Endodermal cell (in vitro differentiated cells): ENCODE measurements around the gene ZNF579. TPM values are rescaled to one million over a fixed set of nuclear protein-coding genes. Genes with fewer than 3 reads are reported as not detected.

ENCODE experiments used
- DNase-seq: peaks from one replicate; pipeline ENCODE4 v3.0.0-alpha.2; 2017
- H3K27ac ChIP-seq: 2 replicates; pipeline ENCODE4 v1.5.1; 2013; ENCODE audit warnings: mild to moderate bottlenecking, low read depth, low read length, moderate library complexity
- H3K27me3 ChIP-seq: 2 replicates; pipeline ENCODE4 v1.6.1; 2013; ENCODE audit warnings: mild to moderate bottlenecking, low read length, moderate library complexity; ENCODE audit not compliant: insufficient read depth, control insufficient read depth, poor library complexity, severe bottlenecking
- H3K36me3 ChIP-seq: 2 replicates; pipeline ENCODE4 v1.7.0; 2013; ENCODE audit warnings: mild to moderate bottlenecking, low read length, moderate library complexity; ENCODE audit not compliant: control insufficient read depth, insufficient read depth
- H3K4me1 ChIP-seq: one replicate; pipeline ENCODE4 v1.7.0; 2013; ENCODE audit warnings: low read length; ENCODE audit not compliant: control insufficient read depth, insufficient read depth
- H3K4me3 ChIP-seq: 2 replicates; pipeline ENCODE4 v1.5.1; 2013; ENCODE audit warnings: mild to moderate bottlenecking, low read length, moderate library complexity
- H3K9ac ChIP-seq: 2 replicates; pipeline ENCODE4 v1.6.1; 2013; ENCODE audit warnings: mild to moderate bottlenecking, low read length, moderate library complexity; ENCODE audit not compliant: poor library complexity, severe bottlenecking; ENCODE audit errors: extremely low read depth
- H3K9me3 ChIP-seq: 2 replicates; pipeline ENCODE4 v1.6.1; 2013; ENCODE audit warnings: mild to moderate bottlenecking, low read length, moderate library complexity; ENCODE audit not compliant: control insufficient read depth
- H3K27ac Mint-ChIP-seq: 2 replicates; pipeline ENCODE4 v1.8.0; 2020; ENCODE audit warnings: mixed read lengths
- H3K27me3 Mint-ChIP-seq: 2 replicates; pipeline ENCODE4 v1.8.0; 2021; ENCODE audit warnings: mild to moderate bottlenecking, mixed read lengths; ENCODE audit not compliant: insufficient read depth
- H3K36me3 Mint-ChIP-seq: 2 replicates; pipeline ENCODE4 v1.8.0; 2020; ENCODE audit warnings: low read depth, mixed read lengths
- H3K4me1 Mint-ChIP-seq: 2 replicates; pipeline ENCODE4 v1.8.0; 2020; ENCODE audit warnings: mixed read lengths
- H3K4me3 Mint-ChIP-seq: 2 replicates; pipeline ENCODE4 v1.8.0; 2020; ENCODE audit warnings: mild to moderate bottlenecking, moderate library complexity, mixed read lengths
- H3K9me3 Mint-ChIP-seq: 2 replicates; pipeline ENCODE4 v1.8.0; 2020; ENCODE audit warnings: mild to moderate bottlenecking, mixed read lengths
- CTCF ChIP-seq: fragments of 200-600 bp; sonication (generic); conservative IDR thresholded peaks from 2 replicates; pipeline ENCODE4 v1.5.0; 2021; ENCODE audit warnings: antibody characterized with exemption, mild to moderate bottlenecking
- WGBS, 2 experiments: methylation state at CpG; one replicate each; pipeline versions ENCODE4 v1.1.5 to v1.1.7; 2013; ENCODE audit warnings: missing lambda C conversion rate in 2 of 2, mixed read lengths in 1 of 2; ENCODE audit not compliant: insufficient coverage in 1 of 2, insufficient read length in 1 of 2; 5-methylcytosine and 5-hydroxymethylcytosine counted together
- total RNA-seq, 2 donors: library from RNA; stranded (reverse); fragmentation: NEBNext Ultra II Directional in 1 of 2; extraction: Animal tissue kit (Norgen Biotek cat#: 25700) in 1 of 2; gene quantifications; 2 replicates in 1 of 2; 3 replicates in 1 of 2; pipeline ENCODE4 v1.2.1, GENCODE V29; 2021

ZNF579 gene
- total RNA-seq, 2 donors from 2014 or later, result 27.5 to 30.7 TPM

- H3K36me3 Mint-ChIP-seq, result peaks cover 38% of the 10 kb centered on the region
- H3K4me3 Mint-ChIP-seq, result peak overlapping the region; percentile 91
- Histone ChIP-seq H3K27ac (no peak overlapping the region), H3K9me3 (no peaks in the 10 kb centered on the region), H3K36me3 (peaks cover 21% of the 10 kb centered on the region), H3K4me3 (peak overlapping the region; percentile 92), H3K9ac (peak overlapping the region; percentile 31), H3K27me3 (no peaks in the 10 kb centered on the region), H3K4me1 (peaks cover 4% of the 10 kb centered on the region)
- WGBS, 2 experiments, result 92 to 93% methylated on average over 7 to 9 of the region's 9 CpGs
- H3K4me1 Mint-ChIP-seq, result peaks cover 14% of the 10 kb centered on the region
- no peak for TF ChIP-seq CTCF
- peak overlapping the region; percentile 95 for H3K27ac Mint-ChIP-seq
- no peaks in the 10 kb centered on the region for H3K27me3 Mint-ChIP-seq
- H3K9me3 Mint-ChIP-seq, result no peaks in the 10 kb centered on the region
- no peak for DNase-seq
These were observed 26.2 kb upstream of the ZNF579 start for GRCh38 chr19:55606817-55607216.

- H3K4me1 Mint-ChIP-seq, result peaks cover 14% of the 10 kb centered on the region
- Histone ChIP-seq H3K27ac (no peak overlapping the region), H3K27me3 (no peaks in the 10 kb centered on the region), H3K9me3 (no peaks in the 10 kb centered on the region), H3K9ac (peak overlapping the region; percentile 31), H3K4me3 (peak overlapping the region; percentile 92), H3K36me3 (peaks cover 21% of the 10 kb centered on the region), H3K4me1 (peaks cover 4% of the 10 kb centered on the region)
- no peak for DNase-seq
- H3K27ac Mint-ChIP-seq, result peak overlapping the region; percentile 95
- no peaks in the 10 kb centered on the region for H3K9me3 Mint-ChIP-seq
- peak overlapping the region; percentile 91 for H3K4me3 Mint-ChIP-seq
- H3K36me3 Mint-ChIP-seq, result peaks cover 38% of the 10 kb centered on the region
- no peaks in the 10 kb centered on the region for H3K27me3 Mint-ChIP-seq
- WGBS, 2 experiments, result 34 to 53% methylated on average over 7 to 12 of the region's 12 CpGs
- no peak for TF ChIP-seq CTCF
These were observed 25.8 kb upstream of the ZNF579 start for GRCh38 chr19:55606471-55606787.

GRCh38 chr19:55605637-55606470 is 25.2 kb upstream of the ZNF579 start, which contains the start of gene ZNF865:
TSS of gene ZNF865 (plus strand) at chr19:55605647. CDS start at chr19:55613619, 7,972 bp downstream.
- Histone ChIP-seq H3K4me1 (peaks cover 4% of the 10 kb centered on the region), H3K36me3 (peaks cover 21% of the 10 kb centered on the region), H3K27ac (peak within 1 kb of the TSS; percentile 96), H3K4me3 (peak within 1 kb of the TSS; percentile 92), H3K9me3 (no peaks in the 10 kb centered on the region), H3K27me3 (no peaks in the 10 kb centered on the region), H3K9ac (peak within 1 kb of the TSS; percentile 66)
- no peaks in the 10 kb centered on the region for H3K27me3 Mint-ChIP-seq
- WGBS, 2 experiments, result 1 to 2% methylated on average over 23 to 40 of the region's 44 CpGs
- H3K36me3 Mint-ChIP-seq, result peaks cover 35% of the 10 kb centered on the region
- peaks cover 14% of the 10 kb centered on the region for H3K4me1 Mint-ChIP-seq
- TF ChIP-seq CTCF, result peak; percentile 88
- peak; percentile 92 for DNase-seq
- peak within 1 kb of the TSS; percentile 96 for H3K27ac Mint-ChIP-seq
- H3K4me3 Mint-ChIP-seq, result peak within 1 kb of the TSS; percentile 91
- H3K9me3 Mint-ChIP-seq, result no peaks in the 10 kb centered on the region
